Fibroblast of villous mesenchyme (primary cell): ENCODE results near the gene UBE3C. TPM values are rescaled to one million over a fixed set of nuclear protein-coding genes. Genes with fewer than 3 reads are reported as not detected.

Source experiments
- DNase-seq: peaks from one replicate; pipeline ENCODE4 v3.0.0-alpha.2; 2010; ENCODE audit warnings: low read depth
- H3K4me3 ChIP-seq: 2 replicates; pipeline ENCODE4 v1.5.1; 2011; ENCODE audit warnings: low read depth, mild to moderate bottlenecking, low read length
- total RNA-seq: library from RNA; depleted of rRNA; stranded (reverse); fragments of >200 nt; gene quantifications from 2 replicates; pipeline ENCODE4 v1.2.3, GENCODE V29; 2012
- TF ChIP-seq, protein P1 (sequence below): IDR thresholded peaks from 2 replicates; pipeline ENCODE4 v1.5.1; 2012; ENCODE audit warnings: low read depth, mild to moderate bottlenecking, low read length; ENCODE audit not compliant: insufficient read depth

UBE3C gene
- total RNA-seq, 1 donor = 150 TPM

GRCh38 chr7:157263156-157263555, 124.4 kb downstream of the UBE3C start:
- DNase-seq = no peak
- H3K4me3 ChIP-seq = no peak overlapping the region
- TF ChIP-seq, protein P1, sequence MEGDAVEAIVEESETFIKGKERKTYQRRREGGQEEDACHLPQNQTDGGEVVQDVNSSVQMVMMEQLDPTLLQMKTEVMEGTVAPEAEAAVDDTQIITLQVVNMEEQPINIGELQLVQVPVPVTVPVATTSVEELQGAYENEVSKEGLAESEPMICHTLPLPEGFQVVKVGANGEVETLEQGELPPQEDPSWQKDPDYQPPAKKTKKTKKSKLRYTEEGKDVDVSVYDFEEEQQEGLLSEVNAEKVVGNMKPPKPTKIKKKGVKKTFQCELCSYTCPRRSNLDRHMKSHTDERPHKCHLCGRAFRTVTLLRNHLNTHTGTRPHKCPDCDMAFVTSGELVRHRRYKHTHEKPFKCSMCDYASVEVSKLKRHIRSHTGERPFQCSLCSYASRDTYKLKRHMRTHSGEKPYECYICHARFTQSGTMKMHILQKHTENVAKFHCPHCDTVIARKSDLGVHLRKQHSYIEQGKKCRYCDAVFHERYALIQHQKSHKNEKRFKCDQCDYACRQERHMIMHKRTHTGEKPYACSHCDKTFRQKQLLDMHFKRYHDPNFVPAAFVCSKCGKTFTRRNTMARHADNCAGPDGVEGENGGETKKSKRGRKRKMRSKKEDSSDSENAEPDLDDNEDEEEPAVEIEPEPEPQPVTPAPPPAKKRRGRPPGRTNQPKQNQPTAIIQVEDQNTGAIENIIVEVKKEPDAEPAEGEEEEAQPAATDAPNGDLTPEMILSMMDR = no peak

- DNase-seq = no peak
- TF ChIP-seq, protein P1 = no peak
- no peak overlapping the region for H3K4me3 ChIP-seq
These were observed 126.3 kb downstream of the UBE3C start for GRCh38 chr7:157265051-157265450.

DNA sequence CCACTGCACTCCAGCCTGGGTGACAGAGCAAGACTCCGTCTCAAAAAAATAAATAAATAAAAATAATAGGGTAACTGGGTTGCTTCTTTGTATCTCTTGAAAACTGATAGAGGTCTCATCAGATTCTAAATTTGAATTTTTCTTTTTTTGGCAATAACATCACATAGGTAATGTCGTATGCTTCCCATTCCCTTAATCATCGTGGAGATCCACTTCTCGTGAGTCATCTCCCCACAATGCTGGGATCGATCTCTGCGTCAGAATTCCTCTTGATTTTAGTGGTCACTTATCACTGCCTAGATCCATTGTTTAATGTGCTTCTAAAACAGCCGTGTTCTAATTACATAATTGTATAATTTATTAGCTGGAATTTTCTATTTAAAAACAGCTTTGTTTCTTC, 127.5 kb downstream of the UBE3C start:
- no peak for DNase-seq
- TF ChIP-seq, protein P1 = no peak

GRCh38 chr7:157267516-157267915, 128.8 kb downstream of the UBE3C start:
- TF ChIP-seq, protein P1 = no peak
- H3K4me3 ChIP-seq = no peak overlapping the region
- no peak for DNase-seq

More for the DNA sequence above, 127.5 kb downstream of the UBE3C start:
- H3K4me3 ChIP-seq = no peak overlapping the region

DNA sequence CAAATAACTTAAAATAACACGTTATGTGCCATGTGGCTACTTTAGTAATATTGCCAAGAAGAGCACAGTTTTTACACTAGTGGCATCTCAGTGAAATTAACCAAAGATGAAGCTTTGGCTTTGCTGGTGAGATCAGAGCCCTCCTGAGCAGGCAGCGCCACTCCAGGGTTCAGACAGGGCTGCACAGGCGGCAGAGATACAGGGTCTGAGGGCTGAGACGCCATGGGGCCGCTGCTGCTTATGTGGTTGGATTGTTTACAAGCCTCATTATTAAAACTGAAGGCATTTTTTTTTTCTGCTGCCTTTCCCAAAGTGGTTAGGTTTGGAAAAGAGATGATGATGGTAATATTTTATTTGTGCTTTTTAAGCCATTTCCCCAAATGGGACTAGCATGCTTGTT, 129.2 kb downstream of the UBE3C start:
- TF ChIP-seq, protein P1 = no peak
- no peak for DNase-seq
- no peak overlapping the region for H3K4me3 ChIP-seq

- DNase-seq = no peak
- TF ChIP-seq, protein P1 = no peak
- no peak overlapping the region for H3K4me3 ChIP-seq
These were observed 129.8 kb downstream of the UBE3C start for GRCh38 chr7:157268540-157268939.

DNA sequence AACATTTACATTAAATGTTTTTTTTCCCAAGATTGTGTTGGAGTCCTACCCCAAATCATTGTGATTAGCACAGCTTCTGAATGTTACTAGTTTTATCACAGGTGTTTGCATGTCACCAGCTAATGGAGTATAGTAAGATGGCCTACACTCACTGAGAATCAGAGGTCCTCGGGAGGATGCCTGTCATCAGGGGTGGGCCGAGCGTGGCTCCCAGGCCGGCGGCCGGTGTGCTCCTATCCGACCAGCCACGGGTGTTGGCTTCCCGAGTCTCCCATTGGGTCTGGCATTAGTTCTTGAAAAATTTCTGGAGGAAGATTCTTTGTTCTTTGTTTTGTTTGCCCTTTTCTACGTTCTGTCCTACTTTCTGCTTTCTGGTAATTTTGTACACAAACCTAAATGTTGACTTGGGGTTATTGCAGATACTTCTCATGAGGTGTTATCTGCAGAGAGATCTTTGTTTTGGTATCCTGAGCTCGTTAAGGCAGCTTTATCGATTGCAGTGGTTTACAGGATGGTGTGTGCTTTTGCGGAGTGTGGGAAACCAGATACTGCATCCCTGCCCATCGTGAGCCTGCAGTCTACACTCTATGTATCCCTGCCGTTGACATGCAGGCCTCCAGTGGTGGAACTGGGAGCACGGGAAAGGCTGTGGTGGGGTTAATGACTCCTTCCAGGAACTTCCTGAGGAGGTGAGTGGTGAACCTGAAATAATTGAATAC, 130.8 kb downstream of the UBE3C start:
- DNase-seq = peak; percentile 68
- TF ChIP-seq, protein P1 = no peak
- no peak overlapping the region for H3K4me3 ChIP-seq
